ENCODE measurements around the gene TM2D1. TPM values are rescaled to one million over a fixed set of nuclear protein-coding genes. Genes with fewer than 3 reads are reported as not detected.
"Not testable (repeated sequence)": the region's sequence is repeated elsewhere in the genome, so short reads cannot be mapped to it uniquely, and the experiment has no call there.

The TM2D1 gene
- total RNA-seq, 1 donor from 2014 or later: 95.3 TPM

DNA sequence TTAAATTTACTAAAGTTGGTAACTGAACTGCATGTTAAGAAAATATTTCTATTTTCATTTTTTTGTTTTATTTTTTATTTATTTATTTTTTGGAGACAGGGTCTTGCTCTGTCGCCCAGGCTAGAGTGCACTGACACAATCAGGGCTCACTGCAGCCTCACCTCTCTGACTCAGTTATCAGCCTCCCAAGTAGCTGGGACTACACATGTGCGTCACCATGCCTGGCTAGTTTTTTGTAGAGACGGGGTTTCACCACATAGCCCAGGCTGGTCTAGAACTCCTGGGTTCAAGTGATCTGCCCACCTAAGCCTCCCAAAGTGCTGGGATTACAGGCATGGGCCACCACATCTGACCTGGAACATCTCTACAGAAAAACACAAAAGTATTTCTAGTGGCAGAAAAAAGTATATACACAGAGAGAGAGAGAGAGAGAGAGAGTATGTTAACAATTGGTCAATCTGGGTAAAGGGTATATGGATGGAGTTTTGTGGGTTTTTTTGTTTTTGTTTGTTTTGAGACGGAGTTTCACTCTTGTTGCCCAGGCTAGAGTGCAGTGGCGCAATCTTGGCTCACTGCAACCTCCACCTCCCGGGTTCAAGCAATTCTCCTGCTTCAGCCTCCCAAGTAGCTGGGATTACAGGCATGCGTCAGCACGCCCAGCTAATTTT is 5.8 kb downstream of the TM2D1 start:
- DNase-seq: not testable (repeated sequence)

DNA sequence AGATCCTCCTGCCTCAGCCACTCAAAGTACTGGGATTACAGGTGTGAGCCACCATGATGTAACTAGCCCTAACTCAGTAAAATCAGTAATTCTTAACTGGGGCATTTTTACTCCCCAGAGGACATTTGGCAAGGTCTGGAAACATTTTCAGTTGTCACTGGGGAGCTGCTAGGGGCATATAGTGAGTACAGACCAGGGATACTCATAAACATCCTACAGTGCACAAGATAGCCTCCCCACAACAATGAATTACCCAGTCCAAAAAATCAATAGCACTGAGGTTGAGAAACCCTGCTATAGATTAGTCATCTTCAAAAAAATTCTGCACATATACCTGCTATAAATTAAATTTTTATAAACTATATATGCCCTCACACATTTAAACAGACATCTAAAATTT is 13.0 kb downstream of the TM2D1 start:
- DNase-seq: no peak

DNA sequence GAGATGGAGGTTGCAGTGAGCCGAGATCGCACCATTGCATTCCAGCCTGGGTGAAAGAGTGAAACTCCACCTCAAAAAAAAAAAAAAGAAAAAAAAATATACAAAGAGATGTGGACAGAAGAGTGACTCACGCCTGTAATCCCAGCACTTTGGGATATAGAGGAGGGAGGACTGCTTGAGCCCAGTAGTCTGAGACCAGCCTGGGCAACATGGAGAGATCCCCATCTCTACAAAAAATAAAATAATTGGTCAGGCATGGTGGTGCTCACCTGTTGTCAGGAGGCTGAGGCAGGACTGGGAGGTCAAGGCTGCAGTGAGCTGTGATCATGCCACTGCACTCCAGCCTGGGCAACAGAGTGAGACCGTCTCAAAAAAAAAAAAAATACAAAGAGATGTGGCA is 13.7 kb downstream of the TM2D1 start:
- DNase-seq: not testable (repeated sequence)

DNA sequence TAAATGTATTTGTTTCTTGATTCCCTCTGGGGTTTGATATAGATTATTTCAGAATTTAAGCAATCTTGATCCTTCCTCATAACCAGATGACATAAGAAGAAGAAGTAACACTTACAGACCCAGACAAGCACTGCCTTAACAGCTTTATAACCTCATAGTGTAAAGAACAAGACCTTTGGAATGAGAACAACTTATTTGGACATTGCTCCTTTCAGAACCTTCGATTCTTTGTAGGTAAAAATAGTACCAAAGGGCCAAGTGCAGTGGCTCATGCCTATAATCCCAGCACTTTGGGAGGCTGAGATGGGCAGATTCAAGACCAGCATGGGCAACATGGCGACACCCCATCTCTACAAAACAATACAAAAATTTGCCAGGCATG is 15.0 kb downstream of the TM2D1 start:
- DNase-seq: no peak

DNA sequence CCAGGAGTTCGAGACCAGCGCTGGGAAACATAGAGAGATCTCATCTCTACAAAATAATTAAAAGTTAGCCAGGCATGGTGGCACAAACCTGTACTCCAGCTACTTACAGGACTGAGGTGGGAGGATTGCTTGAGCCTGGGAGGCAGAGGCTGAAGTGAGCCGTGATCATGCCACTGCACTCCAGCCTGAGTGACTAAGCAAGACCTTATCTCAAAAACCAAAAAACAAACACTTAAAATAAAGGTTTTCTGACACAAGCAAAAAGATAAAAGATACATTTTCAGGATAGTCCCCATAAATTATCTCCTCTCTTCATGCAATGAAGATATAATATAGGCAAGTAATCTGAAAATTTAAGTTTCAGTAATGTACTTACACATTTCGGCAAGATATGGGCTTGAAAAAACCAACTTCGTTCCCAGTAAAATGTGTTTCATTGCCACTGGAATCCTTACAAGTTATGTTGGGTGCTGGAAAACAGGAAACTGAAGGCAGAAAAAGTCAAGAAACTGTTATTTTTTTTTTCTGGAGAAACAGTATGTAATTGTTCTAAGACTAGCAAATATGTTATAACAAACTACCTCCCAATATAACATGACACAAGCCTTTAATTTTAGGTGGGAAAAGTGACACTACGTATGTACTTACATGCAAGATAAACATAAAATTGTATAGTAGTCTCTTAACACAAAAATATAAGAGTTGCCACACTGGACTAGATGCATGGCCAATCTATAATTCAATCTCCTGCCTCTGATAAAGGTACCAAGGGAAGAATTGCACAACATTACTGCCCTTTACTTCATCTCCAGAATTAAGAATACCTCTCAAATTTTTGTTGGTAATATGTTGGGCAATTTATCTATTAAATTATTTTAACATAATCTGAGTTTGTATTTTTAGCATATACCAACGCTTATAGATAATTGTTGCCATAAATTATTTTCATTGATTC is 15.7 kb downstream of the TM2D1 start:
- DNase-seq: no peak

DNA sequence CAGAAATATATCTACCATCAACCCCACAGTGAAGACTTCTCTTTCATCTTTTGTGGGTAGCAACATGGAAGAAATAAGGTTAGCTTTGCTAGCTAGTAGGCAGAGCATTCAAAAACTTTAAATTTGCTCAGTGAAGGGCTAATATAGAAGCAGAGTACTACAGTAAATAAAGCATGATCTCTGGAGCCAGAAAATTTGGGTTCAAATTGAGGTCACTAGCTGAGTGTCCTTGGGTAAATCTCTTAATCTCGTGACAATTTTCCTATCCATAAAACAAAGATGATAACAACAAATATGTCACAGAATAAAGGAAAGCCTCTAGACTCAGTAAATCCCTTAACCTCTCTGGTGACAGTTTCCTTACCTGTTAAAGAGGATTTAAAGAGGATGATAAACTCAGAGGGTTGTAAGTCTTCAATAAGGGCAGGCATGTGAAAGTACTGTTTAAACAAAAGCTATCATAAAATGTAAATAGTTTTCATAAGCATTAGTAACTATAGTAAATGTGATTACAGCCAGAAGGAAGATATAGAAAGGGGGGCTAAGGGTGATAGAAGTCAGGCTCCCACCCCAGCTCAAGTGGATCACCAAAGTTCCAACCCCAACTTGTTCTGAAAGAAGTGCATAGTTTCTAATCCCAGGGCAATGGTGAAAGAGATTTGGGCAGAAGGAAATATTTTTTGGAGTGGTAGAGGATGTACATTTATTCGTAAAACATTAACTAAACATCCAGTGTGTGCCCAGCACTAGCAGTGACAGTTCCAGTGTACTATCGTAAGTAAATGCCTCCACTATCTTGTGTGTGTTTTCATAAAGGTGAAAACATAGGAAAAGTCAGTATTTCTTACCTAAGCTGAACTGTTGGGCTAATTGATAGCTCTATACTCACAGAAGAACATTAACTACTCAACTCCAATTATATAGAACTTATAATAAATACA is 24.8 kb downstream of the TM2D1 start:
- peak; percentile 11 for DNase-seq

DNA sequence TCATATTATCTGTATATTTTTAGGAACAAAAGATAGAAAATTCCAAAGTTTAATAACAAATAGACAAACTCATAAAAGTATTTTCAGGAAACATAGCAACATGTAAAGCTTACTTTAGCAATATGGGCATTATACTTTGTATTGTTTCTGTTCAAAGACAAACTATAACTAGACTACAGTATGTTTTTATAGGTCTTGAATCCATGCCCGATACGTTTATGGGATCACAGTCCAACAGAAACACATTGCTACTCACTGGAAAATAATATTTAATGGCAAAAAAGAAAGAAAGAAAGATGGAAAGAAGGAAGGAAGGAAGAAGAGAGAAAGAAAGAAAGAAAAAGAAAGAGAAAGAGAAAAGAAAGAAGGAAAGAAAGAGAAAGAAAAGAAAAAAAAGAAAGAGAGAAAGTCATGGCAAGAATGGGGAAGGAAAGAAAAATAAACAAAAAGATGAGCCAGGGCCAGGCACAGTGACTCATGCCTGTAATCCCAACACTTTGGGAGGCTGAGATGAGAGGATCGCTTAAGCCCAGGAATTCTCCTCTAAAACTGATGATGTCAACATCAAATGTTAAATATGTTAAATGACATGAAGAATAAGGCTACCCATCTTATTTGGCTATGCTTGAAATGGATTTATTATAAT is 32.7 kb downstream of the TM2D1 start:
- no peak for DNase-seq

DNA sequence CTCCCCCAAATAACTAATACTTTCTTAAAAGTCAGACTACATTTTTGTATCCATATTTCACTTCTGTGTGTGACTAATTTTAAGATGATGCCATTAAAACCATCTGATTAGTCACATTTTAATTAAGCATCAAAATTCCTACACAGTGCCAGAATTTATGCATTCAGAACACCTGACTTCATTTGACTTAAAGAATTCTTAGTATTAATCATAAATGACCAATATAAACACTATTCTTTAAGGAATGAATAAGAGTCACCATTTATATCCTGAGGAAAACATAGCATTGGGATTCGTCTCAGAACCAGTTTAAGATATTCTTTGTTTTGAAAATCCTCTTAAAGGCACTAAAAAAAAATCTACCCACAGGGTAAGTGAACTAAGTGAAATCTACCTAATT is 37.0 kb downstream of the TM2D1 start:
- no peak for DNase-seq

DNA sequence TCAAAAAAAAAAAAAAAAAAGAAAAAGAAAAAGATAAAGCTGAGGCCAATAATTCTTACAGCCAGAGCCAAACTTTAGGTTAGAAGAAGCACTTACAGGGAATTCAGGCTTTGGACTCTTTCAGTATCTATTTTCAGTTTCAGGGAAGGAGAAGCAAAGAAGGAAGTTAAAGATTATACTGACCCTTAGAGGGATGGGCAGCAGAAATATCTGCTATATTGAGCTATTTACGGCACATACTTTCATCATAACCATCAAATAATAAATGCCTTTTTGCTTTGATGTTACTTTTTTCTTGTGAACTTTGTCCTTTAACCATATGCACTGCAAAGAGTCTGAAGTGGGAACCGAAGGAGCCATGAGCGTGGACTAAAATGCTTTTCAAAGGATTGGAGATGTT is 42.0 kb downstream of the TM2D1 start:
- no peak for DNase-seq

DNA sequence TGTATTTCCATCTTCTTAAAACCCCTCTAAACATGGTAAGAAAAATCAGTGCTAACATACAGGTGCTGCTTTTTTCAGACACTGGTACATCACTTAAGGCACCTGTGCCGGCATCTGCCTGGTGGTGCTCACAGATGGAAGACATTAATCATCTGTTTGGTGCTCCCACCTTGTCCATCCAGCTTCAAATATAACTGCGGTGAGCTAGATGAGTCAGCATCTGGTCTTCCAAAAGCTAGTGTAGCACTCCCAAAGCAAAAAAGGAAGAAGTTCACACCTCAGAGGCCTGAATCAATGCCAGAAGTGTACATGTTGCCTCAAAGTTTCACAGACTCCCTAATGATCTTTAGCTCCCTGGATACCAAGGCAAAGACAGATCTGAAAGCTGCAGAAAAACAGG is 44.4 kb downstream of the TM2D1 start:
- peak; percentile 9 for DNase-seq

DNA sequence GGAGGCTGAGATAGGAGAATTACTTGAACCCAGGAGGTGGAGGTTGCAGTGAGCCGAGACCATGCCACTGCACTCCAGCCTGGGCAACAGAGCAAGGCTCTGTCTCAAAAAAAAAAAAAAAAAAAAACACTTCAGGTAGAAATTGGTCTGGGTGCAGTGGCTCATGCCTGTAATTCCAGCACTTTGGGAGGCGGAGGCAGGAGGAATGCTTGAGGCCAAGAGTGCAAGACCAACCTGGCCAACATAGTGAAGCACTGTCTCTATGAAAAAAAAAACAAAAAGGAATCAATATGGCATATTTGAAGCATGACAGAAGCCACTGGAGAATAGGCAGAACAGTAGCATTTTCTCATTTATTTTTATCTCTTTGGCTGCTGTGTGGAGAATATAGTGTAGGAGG is 48.1 kb downstream of the TM2D1 start:
- not testable (repeated sequence) for DNase-seq

DNA sequence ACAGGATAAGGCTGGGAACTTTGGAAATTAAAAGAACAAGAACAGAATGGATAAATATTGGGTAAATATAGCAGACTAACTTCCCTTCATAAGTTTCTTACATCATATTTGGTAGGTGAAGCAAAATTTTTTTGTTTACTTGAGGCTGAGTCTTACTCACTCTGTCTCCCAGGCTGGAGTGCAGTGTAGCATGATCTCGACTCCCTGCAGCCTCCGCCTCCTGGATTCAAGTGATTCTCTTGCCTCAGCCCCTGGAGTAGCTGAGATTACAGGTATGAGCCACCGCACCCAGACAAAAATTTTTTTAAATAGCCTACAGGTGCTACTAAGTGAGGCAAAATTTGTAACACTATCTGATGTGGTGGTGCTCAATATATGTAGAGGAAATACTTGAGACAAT is 50.7 kb downstream of the TM2D1 start:
- DNase-seq: no peak

DNA sequence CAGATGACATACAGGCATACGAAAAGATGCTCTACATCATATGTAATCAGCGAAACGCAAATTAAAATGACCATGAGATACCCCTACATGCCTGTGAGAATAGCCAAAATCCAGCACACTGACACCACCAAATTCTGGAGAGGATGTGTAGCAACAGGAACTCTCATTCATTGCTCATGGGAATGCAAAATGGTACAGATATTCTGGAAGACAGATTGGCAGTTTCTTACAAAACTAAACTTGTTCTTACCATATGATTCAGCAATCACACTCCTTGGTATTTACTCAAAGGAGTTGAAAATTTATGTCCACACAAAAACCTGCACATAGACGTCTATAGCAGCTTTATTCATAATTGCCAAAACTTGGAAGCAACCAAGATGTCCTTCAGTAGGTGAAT is 52.6 kb downstream of the TM2D1 start:
- no peak for DNase-seq

DNA sequence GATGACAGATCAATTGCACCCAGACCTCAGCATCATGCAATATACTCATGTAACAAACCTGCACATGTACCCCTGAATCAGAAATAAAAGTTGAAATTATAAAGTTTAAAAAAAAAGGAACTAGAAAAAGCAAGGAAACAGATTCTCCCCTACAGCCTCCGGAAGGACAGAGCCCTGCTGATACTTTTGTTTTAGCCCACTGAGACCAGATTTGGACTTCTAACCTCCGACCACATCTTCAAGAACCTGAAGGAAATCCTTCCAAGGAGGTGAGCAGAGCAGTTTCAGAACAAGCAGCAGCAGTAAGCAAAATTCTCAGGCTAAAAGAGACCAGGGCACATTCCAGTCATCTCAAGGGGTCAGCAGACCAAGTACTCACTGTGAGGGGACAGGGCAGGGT is 54.5 kb downstream of the TM2D1 start:
- no peak for DNase-seq

DNA sequence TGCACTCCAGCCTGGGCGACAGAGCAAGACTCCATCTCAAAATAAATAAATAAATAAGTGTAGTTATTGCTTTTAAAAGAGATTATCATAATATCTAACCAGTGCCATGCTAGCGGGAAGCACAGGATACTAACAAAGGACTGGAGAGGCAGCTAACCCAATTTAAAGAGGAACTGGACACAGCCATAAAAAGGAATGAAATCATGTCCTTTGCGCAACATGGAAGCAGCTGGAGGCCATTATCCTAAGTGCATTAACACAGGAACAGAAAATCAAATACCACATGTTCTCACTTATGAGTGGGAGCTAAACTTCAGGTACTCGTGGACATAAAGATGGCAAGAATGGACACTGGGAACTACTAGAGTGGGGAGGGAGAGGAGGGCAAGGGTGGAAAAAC is 54.9 kb downstream of the TM2D1 start:
- no peak for DNase-seq

DNA sequence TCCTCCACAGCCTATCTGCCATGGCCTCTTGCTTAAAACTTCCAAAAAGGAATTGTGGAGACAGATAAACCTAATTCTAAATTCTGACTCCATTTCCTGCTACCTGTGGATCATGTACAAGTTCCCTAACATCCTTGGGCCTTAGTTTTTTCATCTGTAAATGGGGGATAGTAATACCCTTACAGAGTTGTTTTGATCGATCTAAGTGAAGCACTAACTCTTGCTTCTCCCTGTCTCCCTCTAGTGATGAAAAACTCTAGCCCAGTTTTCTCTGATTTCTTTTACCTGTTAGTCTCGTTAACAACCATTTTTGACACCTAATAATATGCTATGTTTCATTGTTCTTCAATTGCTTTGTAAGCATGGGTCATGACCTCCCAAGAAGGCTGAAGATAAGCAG is 65.9 kb downstream of the TM2D1 start:
- no peak for DNase-seq

DNA sequence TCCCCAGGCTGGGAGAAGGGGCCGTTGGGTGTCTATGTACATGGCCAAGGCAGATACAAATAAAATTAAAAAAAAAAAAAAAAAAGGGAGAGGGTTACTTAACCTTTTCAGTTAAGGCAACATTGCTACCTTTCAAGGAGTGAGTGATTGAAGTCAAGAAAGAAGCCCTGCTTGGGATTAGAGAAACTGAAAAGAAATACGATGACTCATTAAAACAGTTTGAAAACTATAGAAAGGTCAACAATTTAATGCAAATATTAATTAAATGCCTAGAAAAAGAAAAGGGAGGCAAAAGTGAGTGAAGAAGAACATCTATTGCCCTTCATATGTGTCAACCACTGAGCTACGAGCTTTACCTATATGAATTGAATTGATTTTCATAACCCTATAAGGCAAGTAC is 69.5 kb downstream of the TM2D1 start:
- DNase-seq: no peak

DNA sequence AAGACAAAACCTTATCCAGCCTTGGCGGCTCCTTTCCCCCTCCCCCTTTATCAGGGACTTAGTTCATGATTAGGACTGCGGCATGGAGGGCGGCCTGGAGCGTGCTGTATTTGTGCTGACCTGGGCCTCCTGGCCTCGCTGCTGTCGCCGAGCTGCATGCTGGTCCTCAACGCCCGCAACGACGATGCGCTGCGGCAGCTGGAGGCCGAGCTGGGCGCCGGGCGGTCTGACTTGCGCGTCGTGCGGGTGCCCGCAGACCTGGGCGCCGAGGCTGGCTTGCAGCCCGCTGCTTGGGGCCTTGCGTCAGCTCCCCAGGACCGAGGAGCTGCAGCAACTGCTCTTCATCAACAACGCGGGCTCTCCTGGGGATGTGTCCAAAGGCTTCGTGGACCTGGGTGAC is 70.9 kb downstream of the TM2D1 start:
- no peak for DNase-seq

DNA sequence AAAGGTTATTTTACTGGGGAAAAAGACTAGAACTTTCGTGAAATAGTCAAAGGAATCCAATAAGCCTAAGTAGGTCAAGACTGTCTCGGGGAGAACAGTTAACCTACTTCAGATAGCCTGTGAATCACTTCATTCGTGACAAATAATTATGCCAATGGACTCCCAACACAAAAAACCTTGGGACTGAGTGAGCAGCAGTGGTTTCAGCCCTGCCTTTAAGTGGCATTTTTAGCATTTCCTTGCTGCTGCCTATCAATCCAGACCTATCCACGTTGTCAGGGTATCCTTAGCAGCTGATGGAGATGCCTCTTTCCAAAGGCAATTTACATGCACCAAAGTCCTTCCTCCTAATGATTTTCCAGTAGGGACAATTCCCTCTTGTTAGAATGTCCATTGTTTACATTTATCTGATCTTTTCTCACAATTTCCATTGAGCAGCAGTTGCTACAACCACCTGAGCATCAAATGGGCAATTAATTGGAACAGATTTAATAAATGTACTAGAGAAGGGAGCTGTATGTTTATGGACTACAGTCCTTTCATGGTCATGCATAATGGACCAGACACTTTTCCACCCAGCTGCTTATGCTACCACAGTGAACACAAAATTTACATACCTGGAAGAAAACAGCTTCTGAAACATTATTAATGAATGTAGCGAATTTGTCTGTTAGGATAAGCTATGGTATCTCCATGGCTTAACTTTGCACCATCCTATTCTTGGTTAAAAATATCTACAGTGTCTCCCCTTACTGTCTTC is 75.8 kb downstream of the TM2D1 start:
- DNase-seq: no peak

DNA sequence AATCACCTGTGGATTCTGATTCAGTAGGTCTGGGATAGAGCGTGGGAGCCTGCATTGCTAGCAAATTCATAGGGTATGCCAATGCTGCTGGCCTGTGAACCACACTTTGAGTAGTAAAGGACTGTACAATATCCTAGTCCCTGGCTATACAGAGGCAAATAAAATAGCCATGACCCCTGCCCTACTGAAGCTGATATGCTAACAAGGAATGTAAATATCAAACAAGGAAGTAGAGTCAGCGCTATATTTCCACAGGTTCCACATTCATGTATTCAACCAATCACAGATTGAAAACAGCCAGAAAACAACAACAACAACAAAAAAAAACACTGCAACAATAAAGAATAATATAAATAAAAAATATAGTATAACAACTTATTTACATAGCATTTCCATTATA is 77.8 kb downstream of the TM2D1 start:
- no peak for DNase-seq

DNA sequence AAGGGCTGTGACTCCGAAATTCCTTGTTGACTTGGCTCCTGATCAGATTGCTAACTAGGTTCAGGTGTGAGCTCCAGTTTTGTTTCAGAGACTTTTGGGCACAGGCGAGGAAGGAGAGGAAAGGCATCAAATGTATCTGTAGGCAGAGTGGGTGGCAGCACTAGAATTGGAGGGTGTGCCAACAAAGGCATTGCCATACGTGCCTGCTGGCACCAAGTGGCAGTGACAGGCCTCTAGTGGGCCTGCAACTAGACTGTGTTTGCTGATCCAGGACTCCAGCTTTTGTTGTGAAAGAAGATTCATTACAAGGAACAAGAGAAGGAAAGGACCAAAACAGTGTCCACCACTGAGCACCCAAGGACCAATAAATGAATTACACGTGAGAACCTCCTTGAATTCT is 79.5 kb downstream of the TM2D1 start:
- no peak for DNase-seq
